Activated CD8-positive, alpha-beta T cell treated with anti-CD3 and anti-CD28 coated beads for 36 hours (primary cell): ENCODE results near the gene PTPRR. TPM values are rescaled to one million over a fixed set of nuclear protein-coding genes. Genes with fewer than 3 reads are reported as not detected.
A peak's percentile ranks its signal among the peaks of the same experiment; 100 is the strongest.

ENCODE experiments used
- ATAC-seq: fragments of 200-7000 bp; cut with Tn5 transposase; one replicate; pipeline ENCODE4 v1.10.0; 2021; ENCODE audit warnings: mild to moderate bottlenecking, moderate library complexity
- CTCF ChIA-PET: fragments of 350-600 bp; sonication (Branson Sonifier 250); formaldehyde crosslinking; loops from one replicate; lab custom pipeline; 2021; ENCODE audit warnings: antibody characterized with exemption; lab: Charles Lee
- POLR2A ChIA-PET: fragments of 350-600 bp; sonication (Branson Sonifier 250); formaldehyde crosslinking; loops from one replicate; lab custom pipeline; 2021; ENCODE audit warnings: antibody characterized with exemption; lab: Charles Lee
- DNase-seq: peaks from one replicate; pipeline ENCODE4 v3.0.0-alpha.2; 2020
- H3K27ac Mint-ChIP-seq: one replicate; pipeline ENCODE4 v1.8.0; 2021; ENCODE audit warnings: mild to moderate bottlenecking, mixed read lengths
- H3K27me3 Mint-ChIP-seq: one replicate; pipeline ENCODE4 v1.8.0; 2021; ENCODE audit warnings: mixed read lengths
- H3K36me3 Mint-ChIP-seq: one replicate; pipeline ENCODE4 v1.8.0; 2021; ENCODE audit warnings: low read depth, mixed read lengths
- H3K4me1 Mint-ChIP-seq: one replicate; pipeline ENCODE4 v1.8.0; 2021; ENCODE audit warnings: low read depth, mixed read lengths
- H3K4me3 Mint-ChIP-seq: one replicate; pipeline ENCODE4 v1.8.0; 2021; ENCODE audit warnings: mild to moderate bottlenecking, moderate library complexity, mixed read lengths
- H3K9me3 Mint-ChIP-seq: one replicate; pipeline ENCODE4 v1.8.0; 2021; ENCODE audit warnings: mixed read lengths
- intact Hi-C: fragments of 100-400 bp; cut with micrococcal nuclease; formaldehyde crosslinking; loops from one replicate; pipeline ENCODE4 v1.10.0; 2022
- total RNA-seq, 2 experiments: library from RNA; stranded (reverse); gene quantifications; one replicate each; pipeline ENCODE4 v1.2.3, GENCODE V29; 2021
- TF ChIP-seq, protein P1 (sequence below): fragments of 200-600 bp; IDR thresholded peaks from one replicate; pipeline ENCODE4 v1.8.0; 2022; ENCODE audit warnings: antibody characterized with exemption, mild to moderate bottlenecking

The PTPRR gene
- total RNA-seq, 2 experiments from 2014 or later: not detected

DNA sequence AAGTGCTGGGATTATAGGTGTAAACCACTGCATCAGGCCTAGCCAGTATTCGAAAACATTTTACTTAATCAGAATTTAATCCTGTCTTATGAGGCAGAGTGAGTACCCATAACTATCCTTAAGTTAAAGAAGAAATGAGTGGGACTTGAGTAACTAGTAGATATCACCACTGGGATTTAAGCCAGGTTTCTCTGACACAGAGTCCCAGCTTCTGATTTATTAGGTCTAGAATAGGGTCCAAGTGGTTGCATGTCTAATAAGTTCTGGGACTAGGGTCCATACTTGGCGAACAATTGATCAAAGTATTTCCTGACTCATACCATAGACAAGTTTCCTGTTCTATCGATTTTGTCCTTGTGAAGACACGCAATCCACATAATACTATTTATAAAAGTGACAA lies 302.2 kb downstream of the PTPRR start:
- DNase-seq (no peak), ATAC-seq (no peak)
- POLR2A ChIA-PET: interaction anchor here (0.9 kb wide), 1 partner anchor 18 kb away, joined by 3 read pairs; no protein-coding TSS in a partner anchor
- H3K27me3 Mint-ChIP-seq: peaks cover 10% of the 10 kb centered on the region
- intact Hi-C loops: no loop called here
- H3K4me1 Mint-ChIP-seq: no peaks in the 10 kb centered on the region
- no peak overlapping the region for H3K4me3 Mint-ChIP-seq
- CTCF ChIA-PET: no interaction called here
- TF ChIP-seq, protein P1, sequence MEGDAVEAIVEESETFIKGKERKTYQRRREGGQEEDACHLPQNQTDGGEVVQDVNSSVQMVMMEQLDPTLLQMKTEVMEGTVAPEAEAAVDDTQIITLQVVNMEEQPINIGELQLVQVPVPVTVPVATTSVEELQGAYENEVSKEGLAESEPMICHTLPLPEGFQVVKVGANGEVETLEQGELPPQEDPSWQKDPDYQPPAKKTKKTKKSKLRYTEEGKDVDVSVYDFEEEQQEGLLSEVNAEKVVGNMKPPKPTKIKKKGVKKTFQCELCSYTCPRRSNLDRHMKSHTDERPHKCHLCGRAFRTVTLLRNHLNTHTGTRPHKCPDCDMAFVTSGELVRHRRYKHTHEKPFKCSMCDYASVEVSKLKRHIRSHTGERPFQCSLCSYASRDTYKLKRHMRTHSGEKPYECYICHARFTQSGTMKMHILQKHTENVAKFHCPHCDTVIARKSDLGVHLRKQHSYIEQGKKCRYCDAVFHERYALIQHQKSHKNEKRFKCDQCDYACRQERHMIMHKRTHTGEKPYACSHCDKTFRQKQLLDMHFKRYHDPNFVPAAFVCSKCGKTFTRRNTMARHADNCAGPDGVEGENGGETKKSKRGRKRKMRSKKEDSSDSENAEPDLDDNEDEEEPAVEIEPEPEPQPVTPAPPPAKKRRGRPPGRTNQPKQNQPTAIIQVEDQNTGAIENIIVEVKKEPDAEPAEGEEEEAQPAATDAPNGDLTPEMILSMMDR: no peak
- no peak overlapping the region for H3K27ac Mint-ChIP-seq
- H3K9me3 Mint-ChIP-seq: no peaks in the 10 kb centered on the region
- no peaks in the 10 kb centered on the region for H3K36me3 Mint-ChIP-seq

DNA sequence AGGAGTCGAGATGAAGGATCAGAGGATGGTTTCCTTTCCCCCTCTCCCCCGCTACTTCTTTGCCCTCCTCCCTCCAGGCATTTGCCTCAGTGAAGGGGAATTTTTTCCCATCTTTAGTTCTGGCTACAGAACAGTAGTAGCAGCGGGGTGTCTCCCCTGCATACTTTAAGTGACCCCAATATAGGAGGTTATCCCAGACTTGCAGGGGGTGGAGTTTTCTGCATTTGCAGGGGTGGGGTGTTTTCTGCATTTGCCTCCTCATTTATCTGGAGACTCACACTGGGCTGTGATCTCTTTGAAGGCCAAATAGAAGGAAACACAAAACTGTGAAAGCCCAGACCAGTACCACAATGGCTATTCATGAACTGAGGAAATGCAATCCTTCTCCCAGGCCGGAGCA lies 303.1 kb downstream of the PTPRR start:
- CTCF ChIA-PET: no interaction called here
- H3K4me1 Mint-ChIP-seq: no peaks in the 10 kb centered on the region
- POLR2A ChIA-PET: interaction anchor here (0.9 kb wide), 1 partner anchor 18 kb away, joined by 3 read pairs; no protein-coding TSS in a partner anchor

DNA sequence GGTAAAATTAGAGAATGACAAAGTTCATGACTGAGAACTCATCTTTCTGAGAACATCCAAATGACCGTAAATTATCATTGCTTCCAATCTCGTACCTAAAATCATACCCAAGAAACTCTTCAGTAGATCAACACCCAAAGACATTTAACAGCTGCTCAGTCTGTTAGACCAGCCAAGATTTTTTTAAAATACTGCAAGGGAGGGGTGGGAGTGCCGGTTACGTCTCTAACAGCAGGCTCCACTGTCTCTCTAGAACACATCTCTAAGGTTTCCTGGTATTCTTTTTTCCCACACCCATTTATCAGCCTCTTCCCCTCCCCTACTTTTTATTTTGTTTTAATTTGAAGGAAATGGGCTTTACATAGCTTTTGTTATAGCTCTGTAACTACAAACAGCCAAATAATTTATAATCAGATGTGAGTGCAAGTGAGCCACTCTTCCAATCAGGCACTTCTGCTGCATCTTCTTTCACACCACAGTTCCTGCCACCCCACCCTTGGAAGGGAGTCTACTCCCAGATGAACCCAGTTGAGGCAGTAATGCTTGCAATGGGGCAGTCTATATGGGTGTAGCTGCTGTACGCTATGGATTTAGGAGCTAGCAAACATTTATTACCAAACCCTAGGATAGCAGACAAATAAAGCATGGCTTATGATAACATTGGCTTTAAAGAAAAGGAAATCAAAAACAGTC lies 305.2 kb downstream of the PTPRR start:
- H3K27ac Mint-ChIP-seq: no peak overlapping the region
- TF ChIP-seq, protein P1: no peak
- no peak for ATAC-seq
- intact Hi-C loops: no loop called here
- no peaks in the 10 kb centered on the region for H3K36me3 Mint-ChIP-seq
- no peak overlapping the region for H3K4me3 Mint-ChIP-seq
- H3K9me3 Mint-ChIP-seq: no peaks in the 10 kb centered on the region
- CTCF ChIA-PET: no interaction called here
- DNase-seq: no peak
- peaks cover 3% of the 10 kb centered on the region for H3K4me1 Mint-ChIP-seq
- POLR2A ChIA-PET: no interaction called here
- peaks cover 26% of the 10 kb centered on the region for H3K27me3 Mint-ChIP-seq

More for the DNA sequence above, 303.1 kb downstream of the PTPRR start:
- H3K9me3 Mint-ChIP-seq: no peaks in the 10 kb centered on the region
- no peaks in the 10 kb centered on the region for H3K36me3 Mint-ChIP-seq
- intact Hi-C loops: no loop called here
- TF ChIP-seq, protein P1: no peak
- ATAC-seq (no peak), DNase-seq (no peak)
- peaks cover 15% of the 10 kb centered on the region for H3K27me3 Mint-ChIP-seq
- H3K27ac Mint-ChIP-seq: no peak overlapping the region
- H3K4me3 Mint-ChIP-seq: no peak overlapping the region

DNA sequence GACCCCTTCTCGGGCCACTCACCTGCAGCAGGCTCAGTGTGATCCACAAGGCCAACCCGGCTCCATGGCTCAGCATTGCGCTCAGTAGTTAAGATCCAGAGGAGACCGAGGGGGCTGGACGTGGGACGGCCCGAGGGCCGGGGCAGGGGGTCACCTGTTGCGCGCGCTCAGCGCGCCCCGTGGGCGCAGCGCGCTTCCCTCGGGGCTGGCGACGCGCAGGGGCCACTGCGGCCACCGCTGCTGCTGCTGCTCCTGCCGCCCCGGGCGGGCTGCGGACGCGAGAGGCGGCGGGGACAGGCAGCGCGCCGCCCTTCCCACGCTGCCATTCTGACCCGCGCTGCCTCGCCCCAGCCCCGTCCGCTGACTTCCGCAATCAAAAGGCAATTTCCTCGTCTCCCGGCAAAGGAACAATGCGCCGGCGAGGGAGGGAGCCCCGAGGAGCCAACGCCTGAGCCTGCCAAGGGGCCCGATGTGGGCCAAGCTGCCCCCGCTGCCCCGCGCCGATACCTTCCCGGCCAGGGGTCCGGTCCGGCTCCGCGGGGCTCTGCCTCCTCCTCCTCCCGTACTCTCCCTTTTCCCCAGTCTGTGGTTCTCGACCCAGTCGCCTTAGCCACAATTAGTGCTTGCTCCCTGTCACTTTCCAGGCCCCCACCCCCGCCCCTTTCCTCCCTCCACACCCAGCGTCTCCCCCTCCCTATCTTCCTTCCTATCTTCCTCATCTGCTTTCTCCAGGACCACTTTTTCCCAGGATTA lies 310.6 kb downstream of the PTPRR start:
- peaks cover 6% of the 10 kb centered on the region for H3K4me1 Mint-ChIP-seq
- TF ChIP-seq, protein P1: no peak
- POLR2A ChIA-PET: no interaction called here
- H3K4me3 Mint-ChIP-seq: no peak overlapping the region
- DNase-seq (peak; percentile 5), ATAC-seq (peak; percentile 30)
- no peak overlapping the region for H3K27ac Mint-ChIP-seq
- peaks cover 46% of the 10 kb centered on the region for H3K27me3 Mint-ChIP-seq
- H3K36me3 Mint-ChIP-seq: no peaks in the 10 kb centered on the region
- CTCF ChIA-PET: no interaction called here
- H3K9me3 Mint-ChIP-seq: no peaks in the 10 kb centered on the region
- intact Hi-C loops: no loop called here

DNA sequence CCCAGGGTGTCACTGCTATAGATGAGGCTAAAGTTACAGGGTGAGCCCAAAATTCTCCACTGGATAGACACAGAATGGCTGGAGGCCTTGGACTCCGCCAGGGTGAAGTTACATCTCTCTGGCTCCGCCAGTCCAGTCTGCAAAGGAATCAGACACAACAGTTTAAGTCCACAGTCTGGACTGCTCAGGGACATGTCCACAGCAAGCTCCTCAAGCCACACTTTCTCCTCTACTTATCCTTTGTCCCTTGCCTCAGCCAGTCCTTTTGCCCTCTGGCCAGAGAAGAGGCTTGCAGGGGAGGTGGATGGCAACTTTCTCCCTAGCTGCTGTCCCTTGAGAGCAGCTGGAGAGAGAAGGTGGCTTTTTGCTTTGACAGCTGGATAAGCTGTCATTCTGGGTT lies 311.3 kb downstream of the PTPRR start:
- Mint-ChIP-seq H3K27ac (no peak overlapping the region), H3K9me3 (no peaks in the 10 kb centered on the region), H3K4me3 (peak overlapping the region; percentile 28), H3K36me3 (no peaks in the 10 kb centered on the region), H3K27me3 (peaks cover 50% of the 10 kb centered on the region), H3K4me1 (peaks cover 6% of the 10 kb centered on the region)
- TF ChIP-seq, protein P1: no peak
- ChIA-PET POLR2A (no interaction called here), CTCF (no interaction called here)
- DNase-seq (no peak), ATAC-seq (no peak)
- intact Hi-C loops: no loop called here
